K562 (cell line): ENCODE measurements around the gene CPED1. TPM values are rescaled to one million over a fixed set of nuclear protein-coding genes. Genes with fewer than 3 reads are reported as not detected.

Experiments
- ATAC-seq: fragments of 200-7000 bp; cut with Tn5 transposase; 3 replicates; pipeline ENCODE4 v1.9.1; 2020; ENCODE audit warnings: moderate library complexity
- BruUV-seq: library from RNA; stranded (reverse); fragments of 400-500 nt; replicated peaks from 2 replicates; lab custom pipeline; 2021; lab: Mats Ljungman, UMichigan
- CTCF ChIA-PET: fragments of 300-600 bp; formaldehyde crosslinking; extraction: SDS; loops from one replicate; lab custom pipeline; 2021; ENCODE audit warnings: low intra/inter-chr PET ratio; lab: Yijun Ruan, JAX
- POLR2A ChIA-PET: fragments of 300-600, 350-650 bp; sonication (Branson Sonifier 250); formaldehyde crosslinking; extraction: SDS; loops from one replicate; lab custom pipeline; 2021; ENCODE audit warnings: antibody characterized with exemption, inconsistent platforms; lab: Yijun Ruan, JAX
- DNase-seq, 4 experiments: peaks; one replicate each; pipeline versions ENCODE4 v3.0.0 to v3.0.0-alpha.2; 2011 to 2018; ENCODE audit warnings: low spot score in 3 of 4, mixed read lengths in 3 of 4; ENCODE audit errors: extremely low read depth in 1 of 4
- FAIRE-seq: peaks from 2 replicates; lab custom pipeline; 2011; peaks lifted over from hg19 to GRCh38; lab: Jason Lieb, UNC
- H2AFZ ChIP-seq: 2 replicates; pipeline ENCODE4 v1.6.0; 2011; ENCODE audit warnings: low read depth, low read length, control low read depth, inconsistent platforms
- H3K27ac ChIP-seq: fragments of 200-600 bp; 3 replicates; pipeline ENCODE4 v1.8.0; 2011; ENCODE audit warnings: low read depth, mild to moderate bottlenecking, control low read depth, inconsistent platforms, low read length, moderate library complexity, mixed read lengths; ENCODE audit errors: extremely low read depth
- H3K27me3 ChIP-seq, 2 experiments: fragments of 300-600 bp in 1 of 2; 2 replicates in 1 of 2; 3 replicates in 1 of 2; pipeline versions ENCODE4 v1.6.0 to v1.8.0; 2011; ENCODE audit warnings: inconsistent platforms in 2 of 2, low read length in 2 of 2, mild to moderate bottlenecking in 1 of 2, mixed read lengths in 1 of 2, moderate library complexity in 1 of 2; ENCODE audit not compliant: control insufficient read depth in 2 of 2, insufficient read depth in 2 of 2
- H3K36me3 ChIP-seq: fragments of 300-600 bp; 3 replicates; pipeline ENCODE4 v1.8.0; 2011; ENCODE audit warnings: mild to moderate bottlenecking, low read length, inconsistent platforms; ENCODE audit not compliant: control insufficient read depth, insufficient read depth
- H3K4me1 ChIP-seq, 2 experiments: fragments of 200-600 bp in 1 of 2; replicated peaks in 1 of 2; 2 replicates in 1 of 2; 3 replicates in 1 of 2; pipeline versions ENCODE4 v1.5.1 to v1.8.0; 2011; ENCODE audit warnings: inconsistent platforms in 2 of 2, low read length in 2 of 2, mild to moderate bottlenecking in 1 of 2, mixed read lengths in 1 of 2, moderate library complexity in 1 of 2; ENCODE audit not compliant: control insufficient read depth in 2 of 2, insufficient read depth in 2 of 2
- H3K4me2 ChIP-seq: 2 replicates; pipeline ENCODE4 v1.6.1; 2011; ENCODE audit warnings: low read length, control low read depth, inconsistent platforms, mixed read lengths; ENCODE audit not compliant: insufficient read depth
- H3K4me3 ChIP-seq: fragments of 200-600 bp; sonication (generic), shearing (Covaris generic); 2 replicates; pipeline ENCODE4 v1.5.1; 2016; ENCODE audit warnings: control low read depth, inconsistent platforms
- H3K79me2 ChIP-seq: fragments of 200-600 bp; 3 replicates; pipeline ENCODE4 v1.8.0; 2011; ENCODE audit warnings: low read length, inconsistent platforms; ENCODE audit not compliant: control insufficient read depth, insufficient read depth
- H3K9ac ChIP-seq, 2 experiments: 2 replicates each; pipeline versions ENCODE4 v1.6.0 to v1.6.1; 2011; ENCODE audit warnings: low read depth in 2 of 2, low read length in 2 of 2, control low read depth in 1 of 2, inconsistent platforms in 1 of 2, mild to moderate bottlenecking in 1 of 2, mixed read lengths in 1 of 2; ENCODE audit not compliant: insufficient read depth in 1 of 2
- H3K9me1 ChIP-seq: one replicate; pipeline ENCODE4 v1.6.0; 2011; ENCODE audit warnings: inconsistent platforms, mild to moderate bottlenecking, low read length, moderate library complexity; ENCODE audit not compliant: control insufficient read depth, insufficient read depth
- H3K9me3 ChIP-seq: replicated peaks from 2 replicates; pipeline ENCODE4 v1.5.1; 2011; ENCODE audit warnings: low read depth, low read length, inconsistent platforms; ENCODE audit not compliant: control insufficient read depth, insufficient read depth
- H4K20me1 ChIP-seq: replicated peaks from 2 replicates; pipeline ENCODE4 v1.6.1; 2011; ENCODE audit warnings: low read length, inconsistent platforms, mixed read lengths; ENCODE audit not compliant: control insufficient read depth, insufficient read depth
- C11orf30 ChIP-seq: fragments of 450-650 bp; IDR thresholded peaks from 2 replicates; pipeline ENCODE4 v1.6.1; 2016; ENCODE audit warnings: low read depth, mild to moderate bottlenecking
- CBX2 ChIP-seq: fragments of 200-600 bp; sonication (generic); IDR thresholded peaks from one replicate; pipeline ENCODE4 v1.6.1; 2012; ENCODE audit warnings: mild to moderate bottlenecking, low read length, inconsistent platforms; ENCODE audit not compliant: insufficient read depth, poor library complexity, severe bottlenecking
- DDX20 ChIP-seq: fragments of 450-650 bp; IDR thresholded peaks from 2 replicates; pipeline ENCODE4 v1.6.1; 2016; ENCODE audit warnings: missing genetic modification characterization, low read depth, mild to moderate bottlenecking, missing compliant biosample characterization, moderate library complexity
- DPF2 ChIP-seq: fragments of 450-650 bp; IDR thresholded peaks from 2 replicates; pipeline ENCODE4 v1.6.1; 2016
- FOXA3 ChIP-seq, 2 experiments: fragments of 450-650 bp in 1 of 2; sonication (generic) in 1 of 2; formaldehyde crosslinking; IDR thresholded peaks in 1 of 2; conservative IDR thresholded peaks in 1 of 2; 2 replicates each; pipeline versions ENCODE4 v1.4.0 to v1.8.0; 2020 to 2022; ENCODE audit warnings: mild to moderate bottlenecking in 2 of 2, missing genetic modification reagents in 1 of 2
- JUND ChIP-seq, 2 experiments: IDR thresholded peaks; 2 replicates in 1 of 2; 3 replicates in 1 of 2; pipeline ENCODE4 v1.6.1; 2011; ENCODE audit warnings: borderline replicate concordance in 2 of 2, low read depth in 2 of 2, low read length in 2 of 2, improper control_type of control experiment in 1 of 2, missing biosample characterization in 1 of 2, missing genetic modification characterization in 1 of 2, missing genetic modification reagents in 1 of 2
- KDM4B ChIP-seq, 2 experiments: fragments of 450-650 bp in 1 of 2; sonication (generic) in 1 of 2; IDR thresholded peaks; 2 replicates each; pipeline ENCODE4 v1.6.1; 2016 to 2017; ENCODE audit warnings: borderline replicate concordance in 2 of 2, antibody characterized with exemption in 1 of 2, low read depth in 1 of 2, mild to moderate bottlenecking in 1 of 2
- MTF1 ChIP-seq: fragments of 250-450 bp; sonication (Bioruptor Pico); IDR thresholded peaks from 2 replicates; pipeline ENCODE4 v1.9.0; 2021; ENCODE audit warnings: moderate library complexity, mild to moderate bottlenecking, inconsistent platforms, borderline replicate concordance
- PHF8 ChIP-seq: fragments of 200-600 bp; sonication (generic); IDR thresholded peaks from 2 replicates; pipeline ENCODE4 v1.6.1; 2012; ENCODE audit warnings: mixed run types, mild to moderate bottlenecking, inconsistent platforms, low read length, moderate library complexity, borderline replicate concordance
- ZFP30 ChIP-seq: fragments of 250-450 bp; sonication (Bioruptor Pico); IDR thresholded peaks from 2 replicates; pipeline ENCODE4 v1.8.0; 2022; ENCODE audit warnings: moderate library complexity, mild to moderate bottlenecking, inconsistent platforms, borderline replicate concordance
- ZNF253 ChIP-seq: fragments of 250-450 bp; sonication (Bioruptor Pico); conservative IDR thresholded peaks from 2 replicates; pipeline ENCODE4 v1.6.1; 2021; ENCODE audit warnings: mild to moderate bottlenecking
- ZNF263 ChIP-seq: sonication (generic); formaldehyde crosslinking; IDR thresholded peaks from 2 replicates; pipeline ENCODE4 v1.8.0; 2022; ENCODE audit warnings: mild to moderate bottlenecking, missing genetic modification reagents, borderline replicate concordance
- ZNF431 ChIP-seq: sonication (generic); formaldehyde crosslinking; IDR thresholded peaks from 2 replicates; pipeline ENCODE4 v1.8.0; 2022; ENCODE audit warnings: mild to moderate bottlenecking, missing genetic modification reagents
- ZNF518B ChIP-seq: fragments of 250-450 bp; sonication (Bioruptor Pico); IDR thresholded peaks from 2 replicates; pipeline ENCODE4 v1.5.0; 2021; ENCODE audit warnings: mild to moderate bottlenecking, moderate library complexity
- WGBS: fragments of 100-300 bp; shearing (Covaris generic); methylation state at CpG from one replicate; pipeline ENCODE4 v1.1.6; 2016; ENCODE audit warnings: low coverage, mixed read lengths; ENCODE audit not compliant: insufficient coverage; ENCODE audit errors: missing lambda C conversion rate; 5-methylcytosine and 5-hydroxymethylcytosine counted together
- in situ Hi-C: fragments of 300-500 bp; cut with MboI; formaldehyde crosslinking; loops from 4 replicates; pipeline ENCODE4 v1.15.0; 2018; ENCODE audit warnings: inconsistent platforms, mixed read lengths
- intact Hi-C: fragments of 100-400 bp; cut with micrococcal nuclease; formaldehyde crosslinking; loops from 2 replicates; pipeline ENCODE4 v1.14.2; 2022
- polyA plus RNA-seq, 8 experiments: library from polyadenylated mRNA; depleted of rRNA in 4 of 8; stranded (reverse) in 5 of 8; unstranded in 3 of 8; fragments of >200 nt; fragmentation: Nextera tagmentation in 2 of 8; fragmentation: Illumina TruSeq in 1 of 8; extraction: Ambion mirVana in 2 of 8; extraction: Trizol in 1 of 8; gene quantifications; 2 replicates each; pipeline versions ENCODE4 v1.2.1 to v1.2.3, GENCODE V29; 2011 to 2014; ENCODE audit warnings: inconsistent platforms in 1 of 8, missing spikeins in 1 of 8
- total RNA-seq, 7 experiments: library from RNA; depleted of rRNA in 6 of 7; stranded (reverse); fragments of >200 nt in 6 of 7; fragmentation: Illumina TruSeq in 2 of 7; extraction: Trizol in 2 of 7; gene quantifications; 2 replicates each; pipeline versions ENCODE4 v1.2.1 to v1.2.3, GENCODE V29; 2011 to 2021; ENCODE audit warnings: low replicate concordance in 1 of 7
- TF ChIP-seq, protein P1 (sequence below): fragments of 450-650 bp; IDR thresholded peaks from 2 replicates; pipeline ENCODE4 v1.6.1; 2016; ENCODE audit warnings: borderline replicate concordance

CPED1 gene
- total and polyA plus RNA-seq, 9 of the 15 experiments (the other 6 are each of a cell fraction or from before 2014, with no cell fraction given): 195 to 393 (median 290) TPM

DNA sequence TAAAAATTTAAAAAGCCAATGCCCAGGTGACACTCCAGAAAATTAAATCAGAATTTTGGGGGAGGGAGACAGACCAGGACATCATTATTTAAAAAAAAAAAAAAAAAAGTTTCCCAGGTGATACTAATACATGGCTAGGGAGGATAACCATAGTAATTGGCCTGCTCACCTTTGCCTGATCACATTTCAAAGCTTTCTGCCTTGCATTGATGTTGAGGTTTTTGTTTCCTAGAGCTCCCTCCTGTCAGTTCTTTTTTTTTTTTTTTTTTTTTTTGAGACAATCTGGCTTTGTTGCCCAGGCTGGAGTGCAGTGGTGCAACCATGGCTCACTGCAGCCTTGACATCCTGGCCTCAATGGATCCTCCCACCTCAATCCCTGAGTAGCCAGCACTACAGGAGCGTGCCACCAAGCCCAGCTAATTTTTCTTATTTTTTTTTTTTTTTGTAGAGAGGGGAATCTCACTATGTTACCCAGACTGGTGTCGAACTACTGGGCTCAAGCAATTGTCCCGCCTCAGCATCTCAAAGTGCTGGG is 38.1 kb downstream of the CPED1 start:
- intact Hi-C loops: no loop called here
- Histone ChIP-seq H3K4me3 (no peak overlapping the region), H3K4me1 (peaks cover 3 to 60% of the 10 kb centered on the region in 2 experiments; a peak in 4 of 5 replicates), H3K27ac (no peak overlapping the region), H4K20me1 (no peaks in the 10 kb centered on the region), H3K9me3 (no peaks in the 10 kb centered on the region), H3K9me1 (no peaks in the 10 kb centered on the region), H3K4me2 (no peak overlapping the region), H3K79me2 (peaks cover 99% of the 10 kb centered on the region), H3K27me3 (no peaks in the 10 kb centered on the region), H3K36me3 (peaks cover 93% of the 10 kb centered on the region), H3K9ac (no peak overlapping the region), H2AFZ (no peak overlapping the region)
- no peak for ATAC-seq
- WGBS: 95% methylated on average over 3 of the region's 3 CpGs
- no peak for DNase-seq
- FAIRE-seq: no peak
- in situ Hi-C loops: no loop called here
- ChIA-PET CTCF (no interaction called here), POLR2A (interaction anchor here (1.9 to 3.1 kb wide), 3 partner anchors 11 to 15 kb away, joined by 6 to 21 read pairs (median 7); no protein-coding TSS in a partner anchor)
- no peak for TF ChIP-seq PHF8
- no peak for TF ChIP-seq ZFP30 (CRISPR knock-in tag)
- no peak for TF ChIP-seq ZNF518B (CRISPR knock-in tag)
- TF ChIP-seq DPF2: no peak
- TF ChIP-seq, protein P1, sequence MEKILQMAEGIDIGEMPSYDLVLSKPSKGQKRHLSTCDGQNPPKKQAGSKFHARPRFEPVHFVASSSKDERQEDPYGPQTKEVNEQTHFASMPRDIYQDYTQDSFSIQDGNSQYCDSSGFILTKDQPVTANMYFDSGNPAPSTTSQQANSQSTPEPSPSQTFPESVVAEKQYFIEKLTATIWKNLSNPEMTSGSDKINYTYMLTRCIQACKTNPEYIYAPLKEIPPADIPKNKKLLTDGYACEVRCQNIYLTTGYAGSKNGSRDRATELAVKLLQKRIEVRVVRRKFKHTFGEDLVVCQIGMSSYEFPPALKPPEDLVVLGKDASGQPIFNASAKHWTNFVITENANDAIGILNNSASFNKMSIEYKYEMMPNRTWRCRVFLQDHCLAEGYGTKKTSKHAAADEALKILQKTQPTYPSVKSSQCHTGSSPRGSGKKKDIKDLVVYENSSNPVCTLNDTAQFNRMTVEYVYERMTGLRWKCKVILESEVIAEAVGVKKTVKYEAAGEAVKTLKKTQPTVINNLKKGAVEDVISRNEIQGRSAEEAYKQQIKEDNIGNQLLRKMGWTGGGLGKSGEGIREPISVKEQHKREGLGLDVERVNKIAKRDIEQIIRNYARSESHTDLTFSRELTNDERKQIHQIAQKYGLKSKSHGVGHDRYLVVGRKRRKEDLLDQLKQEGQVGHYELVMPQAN: no peak
- TF ChIP-seq FOXA3 (CRISPR knock-in tag; conservative IDR thresholded peaks at IDR 0.05 in 1 of 2, IDR thresholded peaks at IDR 0.05 in 1 of 2): no peak
- TF ChIP-seq ZNF253 (CRISPR knock-in tag): no peak
- TF ChIP-seq ZNF431 (CRISPR knock-in tag): no peak
- TF ChIP-seq JUND (IDR thresholded peaks at IDR 0.05; ENCODE audit: borderline replicate concordance, low read depth, low read length): no peak
- TF ChIP-seq JUND (tag; IDR thresholded peaks at IDR 0.05; ENCODE audit: borderline replicate concordance, low read depth, low read length): no peak
- TF ChIP-seq MTF1 (CRISPR knock-in tag): no peak
- TF ChIP-seq CBX2: no peak
- no peak for TF ChIP-seq KDM4B (IDR thresholded peaks at IDR 0.05; ENCODE audit: borderline replicate concordance in 2 of 2, low read depth in 1 of 2)
- TF ChIP-seq C11orf30: no peak
- TF ChIP-seq DDX20 (tag): no peak
- TF ChIP-seq ZNF263 (CRISPR knock-in tag): no peak
- BruUV-seq: no TSS peak
